ENCODE measurements around the gene ATP8B4.
"Not testable (repeated sequence)": the region's sequence is repeated elsewhere in the genome, so short reads cannot be mapped to it uniquely, and the experiment has no call there.

Gene ATP8B4

GRCh38 chr15:50107157-50107556 lies 11.9 kb downstream of the ATP8B4 start:
- DNase-seq, result no peak

GRCh38 chr15:50106457-50106856 lies 12.6 kb downstream of the ATP8B4 start:
- no peak for DNase-seq

GRCh38 chr15:50100486-50100885 lies 18.5 kb downstream of the ATP8B4 start:
- DNase-seq, result no peak

GRCh38 chr15:50098545-50098944 lies 20.5 kb downstream of the ATP8B4 start:
- DNase-seq, result no peak

GRCh38 chr15:50095938-50096821 lies 22.9 kb downstream of the ATP8B4 start:
- DNase-seq, result no peak

GRCh38 chr15:50089386-50089785 lies 29.6 kb downstream of the ATP8B4 start:
- DNase-seq, result not testable (repeated sequence)

GRCh38 chr15:50084932-50085331 lies 34.1 kb downstream of the ATP8B4 start:
- DNase-seq, result no peak

- no peak for DNase-seq
Observed at GRCh38 chr15:50083424-50084025, 35.5 kb downstream of the ATP8B4 start.

- DNase-seq, result no peak
Observed at GRCh38 chr15:50082066-50082465, 37.0 kb downstream of the ATP8B4 start.

- DNase-seq, result no peak
Observed at GRCh38 chr15:50077651-50078050, 41.4 kb downstream of the ATP8B4 start.

GRCh38 chr15:50077176-50077575 lies 41.9 kb downstream of the ATP8B4 start:
- DNase-seq, result no peak

GRCh38 chr15:50075319-50075718 lies 43.7 kb downstream of the ATP8B4 start:
- no peak for DNase-seq

GRCh38 chr15:50071551-50072258 lies 47.3 kb downstream of the ATP8B4 start:
- DNase-seq, result no peak

GRCh38 chr15:50068016-50068415 lies 51.0 kb downstream of the ATP8B4 start:
- DNase-seq, result no peak

- no peak for DNase-seq
Observed at GRCh38 chr15:50067254-50067653, 51.8 kb downstream of the ATP8B4 start.

GRCh38 chr15:50066666-50067065 lies 52.4 kb downstream of the ATP8B4 start:
- no peak for DNase-seq

GRCh38 chr15:50066202-50066601 lies 52.8 kb downstream of the ATP8B4 start:
- no peak for DNase-seq

- no peak for DNase-seq
Observed at GRCh38 chr15:50065279-50065678, 53.8 kb downstream of the ATP8B4 start.

GRCh38 chr15:50064673-50065072 lies 54.4 kb downstream of the ATP8B4 start:
- no peak for DNase-seq

- no peak for DNase-seq
Observed at GRCh38 chr15:50063226-50063625, 55.8 kb downstream of the ATP8B4 start.

GRCh38 chr15:50061503-50061902 lies 57.5 kb downstream of the ATP8B4 start:
- DNase-seq, result no peak

- DNase-seq, result no peak
Observed at GRCh38 chr15:50059883-50060282, 59.1 kb downstream of the ATP8B4 start.

- DNase-seq, result no peak
Observed at GRCh38 chr15:50059203-50059772, 59.7 kb downstream of the ATP8B4 start.

All from NCI-H2227 treated with DMSO at 0.1 percent for 48 hours (cell line).